DOHH2 (cell line): ENCODE measurements around the gene IFNAR2.

Source experiments
- CTCF ChIP-seq: fragments of 200-600 bp; sonication (generic); IDR thresholded peaks from one replicate; pipeline ENCODE4 v1.5.1; 2014; ENCODE audit warnings: antibody characterized with exemption, mild to moderate bottlenecking, low read depth, low read length; ENCODE audit not compliant: poor library complexity, severe bottlenecking
- EZH2phosphoT487 ChIP-seq: fragments of 200-600 bp; sonication (generic); IDR thresholded peaks from 2 replicates; pipeline ENCODE4 v1.6.1; 2017; ENCODE audit warnings: borderline replicate concordance, mild to moderate bottlenecking, antibody characterized with exemption, low read length, moderate library complexity, mixed read lengths

- TF ChIP-seq CTCF (no peak), EZH2phosphoT487 (no peak)
Measured at GRCh38 chr21:33232291-33233034, 2.7 kb downstream of the IFNAR2 start.
